COR-L47 (cell line): ENCODE measurements around the gene EFHD1.
"Not testable (repeated sequence)": the region's sequence is repeated elsewhere in the genome, so short reads cannot be mapped to it uniquely, and the experiment has no call there.

ENCODE experiments used
- DNase-seq: peaks from one replicate; lab custom pipeline; 2025; lab: John Stamatoyannopoulos, UW

EFHD1 gene

GRCh38 chr2:232696609-232697058 lies 63.2 kb downstream of the EFHD1 start:
- DNase-seq: no peak

- peak; percentile 77 for DNase-seq
Observed at GRCh38 chr2:232697059-232697806, 63.8 kb downstream of the EFHD1 start, which contains the start of gene GIGYF2. Gene GIGYF2, plus strand, starts transcription at chr2:232697331. Its CDS starts 37,867 bp downstream, at chr2:232735198.

GRCh38 chr2:232697807-232698110 lies 64.4 kb downstream of the EFHD1 start:
- no peak for DNase-seq

- no peak for DNase-seq
Observed at GRCh38 chr2:232698556-232699091, 65.2 kb downstream of the EFHD1 start.

GRCh38 chr2:232699110-232699509 lies 65.7 kb downstream of the EFHD1 start:
- DNase-seq: no peak

GRCh38 chr2:232700154-232700553 lies 66.8 kb downstream of the EFHD1 start:
- no peak for DNase-seq

GRCh38 chr2:232707076-232707475 lies 73.7 kb downstream of the EFHD1 start:
- no peak for DNase-seq

- no peak for DNase-seq
Observed at GRCh38 chr2:232713505-232713904, 80.1 kb downstream of the EFHD1 start.

- no peak for DNase-seq
Observed at GRCh38 chr2:232714969-232715368, 81.6 kb downstream of the EFHD1 start.

- DNase-seq: not testable (repeated sequence)
Observed at GRCh38 chr2:232720056-232720455, 86.7 kb downstream of the EFHD1 start.

- no peak for DNase-seq
Observed at GRCh38 chr2:232721261-232721660, 87.9 kb downstream of the EFHD1 start.

- no peak for DNase-seq
Observed at GRCh38 chr2:232721882-232722281, 88.5 kb downstream of the EFHD1 start.

GRCh38 chr2:232723027-232723426 lies 89.6 kb downstream of the EFHD1 start:
- no peak for DNase-seq

GRCh38 chr2:232728785-232729184 lies 95.4 kb downstream of the EFHD1 start:
- DNase-seq: no peak

GRCh38 chr2:232731470-232731869 lies 98.1 kb downstream of the EFHD1 start:
- DNase-seq: no peak
